Cardiac ventricle fibroblast (primary cell): ENCODE measurements around the gene NR2C2AP. TPM values are rescaled to one million over a fixed set of nuclear protein-coding genes. Genes with fewer than 3 reads are reported as not detected.

ENCODE experiments used
- total RNA-seq: library from RNA; depleted of rRNA; stranded (reverse); fragments of >200 nt; gene quantifications from 2 replicates; pipeline ENCODE4 v1.2.3, GENCODE V29; 2015

NR2C2AP gene
- 6.4 and 9.1 TPM in 2 replicates for total RNA-seq

GRCh38 chr19:19203012-19203856 lies at the start of gene NR2C2AP:
TSS of gene NR2C2AP (minus strand) at chr19:19203414. CDS start at chr19:19203060, 354 bp downstream.

GRCh38 chr19:19211499-19212420 lies 8.5 kb upstream of the NR2C2AP start, which contains the start of gene NCAN:
TSS of gene NCAN (plus strand) at chr19:19211958. CDS start at chr19:19216954, 4,996 bp downstream.

GRCh38 chr19:19192078-19192882 lies 10.9 kb downstream of the NR2C2AP start, which contains the start of the genes BORCS8 and RFXANK:
TSS of gene BORCS8 (minus strand) at chr19:19192152. CDS start at chr19:19192117, 35 bp downstream.
TSS of gene RFXANK (plus strand) at chr19:19192258. CDS start at chr19:19193947, 1,689 bp downstream.

GRCh38 chr19:19170053-19170872 lies 33.0 kb downstream of the NR2C2AP start, which contains the start of gene MEF2B:
TSS of gene MEF2B (minus strand) at chr19:19170263. CDS start at chr19:19150735, 19,528 bp downstream.

Other genes with a start within 250 kb of the NR2C2AP start
- 13.8 and 19.7 TPM in 2 replicates for gene SUGP2, start 169.9 kb downstream of the NR2C2AP start, total RNA-seq
- gene ARMC6, start 169.8 kb downstream of the NR2C2AP start, total RNA-seq = 22.7 and 23.2 TPM in 2 replicates
- 6.2 and 8.1 TPM in 2 replicates for gene SLC25A42, start 139.4 kb downstream of the NR2C2AP start, total RNA-seq
- 26.7 and 31.2 TPM in 2 replicates for gene TMEM161A, start 64.9 kb downstream of the NR2C2AP start, total RNA-seq
- 0.19 TPM in 1 of 2 replicates, not detected in the other for gene MEF2B, start 33.2 kb downstream of the NR2C2AP start, total RNA-seq
- gene BORCS8, start 11.3 kb downstream of the NR2C2AP start, total RNA-seq = 6.3 and 7.2 TPM in 2 replicates
- gene RFXANK, start 11.2 kb downstream of the NR2C2AP start, total RNA-seq = 54.1 and 68.8 TPM in 2 replicates
- gene NCAN, start 8.5 kb upstream of the NR2C2AP start, total RNA-seq = not detected in 2 replicates
- gene TM6SF2, start 69.9 kb upstream of the NR2C2AP start, total RNA-seq = 1.1 and 4.5 TPM in 2 replicates
- 23.2 and 29.7 TPM in 2 replicates for gene SUGP1, start 117.1 kb upstream of the NR2C2AP start, total RNA-seq
- gene MAU2, start 117.4 kb upstream of the NR2C2AP start, total RNA-seq = 20.3 and 25.9 TPM in 2 replicates
- gene GATAD2A, start 202.3 kb upstream of the NR2C2AP start, total RNA-seq = 37.8 and 56.0 TPM in 2 replicates